Trophoblast cell (in vitro differentiated cells and primary cell): ENCODE results near the gene PDIA5.
A peak's percentile ranks its signal among the peaks of the same experiment; 100 is the strongest.

Experiments
- DNase-seq, 2 donors: peaks; one replicate each; pipeline ENCODE4 v3.0.0-alpha.2; 2016
- H2AFZ ChIP-seq: 2 replicates; pipeline ENCODE4 v1.6.1; 2013; ENCODE audit warnings: low read length, moderate library complexity, mild to moderate bottlenecking; ENCODE audit not compliant: insufficient read depth, poor library complexity
- H2AK5ac ChIP-seq: 2 replicates; pipeline ENCODE4 v1.6.1; 2013; ENCODE audit warnings: mild to moderate bottlenecking, low read length
- H2BK120ac ChIP-seq: 2 replicates; pipeline ENCODE4 v1.6.1; 2013; ENCODE audit warnings: low read length, mild to moderate bottlenecking, moderate library complexity; ENCODE audit not compliant: insufficient read depth, poor library complexity
- H2BK12ac ChIP-seq: 2 replicates; pipeline ENCODE4 v1.6.1; 2013; ENCODE audit warnings: mild to moderate bottlenecking, low read length, moderate library complexity
- H2BK5ac ChIP-seq: 2 replicates; pipeline ENCODE4 v1.6.1; 2013; ENCODE audit warnings: low read length, low read depth, moderate library complexity, mild to moderate bottlenecking; ENCODE audit not compliant: poor library complexity
- H3K14ac ChIP-seq: 2 replicates; pipeline ENCODE4 v1.6.1; 2013; ENCODE audit warnings: mild to moderate bottlenecking, low read length
- H3K18ac ChIP-seq: 2 replicates; pipeline ENCODE4 v1.6.1; 2013; ENCODE audit warnings: mild to moderate bottlenecking, low read length
- H3K23ac ChIP-seq: 2 replicates; pipeline ENCODE4 v1.6.1; 2013; ENCODE audit warnings: low read length
- H3K27ac ChIP-seq: 2 replicates; pipeline ENCODE4 v1.5.1; 2013; ENCODE audit warnings: low read depth, mild to moderate bottlenecking, inconsistent platforms, low read length, moderate library complexity
- H3K27me3 ChIP-seq: 2 replicates; pipeline ENCODE4 v1.6.1; 2013; ENCODE audit warnings: inconsistent platforms, mild to moderate bottlenecking, low read length, moderate library complexity; ENCODE audit not compliant: insufficient read depth
- H3K36me3 ChIP-seq, 2 experiments: 1 replicate in 1 of 2; 2 replicates in 1 of 2; pipeline ENCODE4 v1.6.1; 2013; ENCODE audit warnings: low read length in 2 of 2, mild to moderate bottlenecking in 2 of 2, moderate library complexity in 1 of 2; ENCODE audit not compliant: insufficient read depth in 2 of 2, control insufficient read depth in 1 of 2
- H3K4ac ChIP-seq: 2 replicates; pipeline ENCODE4 v1.6.1; 2013; ENCODE audit warnings: low read depth, mild to moderate bottlenecking, low read length, moderate library complexity
- H3K4me1 ChIP-seq, 2 experiments: 1 replicate in 1 of 2; 2 replicates in 1 of 2; pipeline ENCODE4 v1.6.1; 2013; ENCODE audit warnings: low read length in 2 of 2, mild to moderate bottlenecking in 2 of 2, moderate library complexity in 1 of 2; ENCODE audit not compliant: insufficient read depth in 2 of 2, control insufficient read depth in 1 of 2
- H3K4me2 ChIP-seq: 2 replicates; pipeline ENCODE4 v1.6.1; 2013; ENCODE audit warnings: inconsistent platforms, mild to moderate bottlenecking, low read length, moderate library complexity
- H3K4me3 ChIP-seq: 2 replicates; pipeline ENCODE4 v1.5.1; 2013; ENCODE audit warnings: mild to moderate bottlenecking, low read depth, low read length, inconsistent platforms
- H3K79me1 ChIP-seq: one replicate; pipeline ENCODE4 v1.6.1; 2013; ENCODE audit warnings: low read length
- H3K79me2 ChIP-seq: 2 replicates; pipeline ENCODE4 v1.6.1; 2013; ENCODE audit warnings: low read length, mild to moderate bottlenecking; ENCODE audit not compliant: control insufficient read depth, insufficient read depth, poor library complexity
- H3K9ac ChIP-seq: 2 replicates; pipeline ENCODE4 v1.6.1; 2013; ENCODE audit warnings: mild to moderate bottlenecking, low read length
- H3K9me3 ChIP-seq: 2 replicates; pipeline ENCODE4 v1.6.1; 2013; ENCODE audit warnings: low read depth, mild to moderate bottlenecking, control low read depth, inconsistent platforms, low read length; ENCODE audit not compliant: insufficient read depth
- H4K12ac ChIP-seq: 2 replicates; pipeline ENCODE4 v1.6.1; 2013; ENCODE audit warnings: low read depth, mild to moderate bottlenecking, low read length, moderate library complexity
- H4K8ac ChIP-seq: 2 replicates; pipeline ENCODE4 v1.6.1; 2013; ENCODE audit warnings: low read depth, mild to moderate bottlenecking, low read length, moderate library complexity
- H4K91ac ChIP-seq: one replicate; pipeline ENCODE4 v1.6.1; 2013; ENCODE audit warnings: low read depth, mild to moderate bottlenecking, low read length, moderate library complexity
- WGBS: extraction: QIAGEN DNeasy Blood & Tissue Kit; methylation state at CpG from one replicate; pipeline ENCODE4 v1.1.7; 2013; ENCODE audit warnings: missing lambda C conversion rate; ENCODE audit not compliant: insufficient read length, insufficient coverage; ENCODE audit errors: extremely low coverage; 5-methylcytosine and 5-hydroxymethylcytosine counted together

Gene PDIA5

DNA sequence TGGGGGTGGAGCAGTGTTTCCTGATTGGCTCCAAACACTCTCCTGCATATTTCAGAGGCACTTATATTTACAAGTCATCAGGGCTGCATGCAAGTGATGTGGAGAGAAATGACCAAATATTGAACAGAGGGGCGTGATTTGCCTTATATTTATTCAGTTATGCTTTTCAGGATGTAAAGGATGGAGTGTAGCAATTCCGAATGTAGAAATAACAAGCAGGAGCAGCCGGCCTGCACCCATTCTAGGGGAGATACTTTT lies 19.8 kb upstream of the PDIA5 start:
- H3K79me2 ChIP-seq, result no peaks in the 10 kb centered on the region
- peaks cover 10 to 26% of the 10 kb centered on the region in 2 experiments for H3K4me1 ChIP-seq
- H3K14ac ChIP-seq, result no peak overlapping the region
- no peak overlapping the region for H3K23ac ChIP-seq
- H4K8ac ChIP-seq, result no peak overlapping the region
- H3K9ac ChIP-seq, result no peak overlapping the region
- H3K4ac ChIP-seq, result no peak overlapping the region
- H4K91ac ChIP-seq, result no peak overlapping the region
- DNase-seq, result no peak
- no peak overlapping the region for H3K27ac ChIP-seq
- WGBS, result no CpG with 5 or more reads among the region's 3 CpGs
- peaks cover 5% of the 10 kb centered on the region for H3K79me1 ChIP-seq
- H3K36me3 ChIP-seq, result no peaks in the 10 kb centered on the region
- H2BK12ac ChIP-seq, result no peak overlapping the region
- H3K27me3 ChIP-seq, result no peaks in the 10 kb centered on the region
- no peak overlapping the region for H4K12ac ChIP-seq
- no peak overlapping the region for H2BK120ac ChIP-seq
- no peaks in the 10 kb centered on the region for H3K9me3 ChIP-seq
- H2AFZ ChIP-seq, result no peak overlapping the region
- no peak overlapping the region for H3K4me3 ChIP-seq
- no peak overlapping the region for H2AK5ac ChIP-seq
- H3K4me2 ChIP-seq, result no peak overlapping the region
- H3K18ac ChIP-seq, result no peak overlapping the region
- no peak overlapping the region for H2BK5ac ChIP-seq

GRCh38 chr3:123048480-123049237 lies 18.2 kb upstream of the PDIA5 start:
- no peaks in the 10 kb centered on the region for H3K36me3 ChIP-seq
- no CpG with 5 or more reads among the region's 13 CpGs for WGBS
- no peak overlapping the region for H4K12ac ChIP-seq
- H2BK120ac ChIP-seq, result peak overlapping the region; percentile 1
- H4K91ac ChIP-seq, result peak overlapping the region; percentile 53
- no peak overlapping the region for H3K4me2 ChIP-seq
- H2AK5ac ChIP-seq, result no peak overlapping the region
- no peak overlapping the region for H3K23ac ChIP-seq
- no peak overlapping the region for H3K4ac ChIP-seq
- peaks cover 16 to 32% of the 10 kb centered on the region in 2 experiments for H3K4me1 ChIP-seq
- no peaks in the 10 kb centered on the region for H3K27me3 ChIP-seq
- no peaks in the 10 kb centered on the region for H3K9me3 ChIP-seq
- no peak overlapping the region for H3K4me3 ChIP-seq
- peaks cover 5% of the 10 kb centered on the region for H3K79me1 ChIP-seq
- no peak overlapping the region for H2AFZ ChIP-seq
- no peak overlapping the region for H2BK12ac ChIP-seq
- H3K79me2 ChIP-seq, result no peaks in the 10 kb centered on the region
- H3K14ac ChIP-seq, result peak overlapping the region; percentile 19
- peak in 1 of 2 donors; percentile 40 for DNase-seq
- peak overlapping the region; percentile 50 for H3K27ac ChIP-seq
- H2BK5ac ChIP-seq, result peak overlapping the region; percentile 7
- no peak overlapping the region for H3K18ac ChIP-seq
- no peak overlapping the region for H4K8ac ChIP-seq
- no peak overlapping the region for H3K9ac ChIP-seq

DNA sequence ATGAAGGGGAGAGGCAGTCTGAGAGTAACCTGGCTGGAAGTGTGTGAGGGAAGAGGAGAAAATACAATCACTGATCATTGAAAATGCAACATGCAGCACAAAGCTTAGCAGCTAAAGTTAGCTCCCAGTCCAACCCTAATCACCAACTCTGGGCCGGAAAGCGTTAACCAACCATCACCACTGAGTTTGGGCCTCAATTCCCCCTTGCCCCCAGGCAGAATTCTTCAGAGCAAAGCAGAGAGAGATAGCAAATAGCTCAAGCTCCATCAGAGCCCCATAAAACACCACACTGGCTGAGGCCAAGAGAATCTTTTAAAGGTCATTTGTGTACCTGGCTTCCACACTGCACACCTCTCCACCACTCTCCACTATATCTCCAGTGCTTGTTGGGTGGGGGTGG lies 16.2 kb upstream of the PDIA5 start:
- H2AK5ac ChIP-seq, result no peak overlapping the region
- H3K79me2 ChIP-seq, result no peaks in the 10 kb centered on the region
- H2AFZ ChIP-seq, result no peak overlapping the region
- H4K8ac ChIP-seq, result no peak overlapping the region
- no peak overlapping the region for H3K4me3 ChIP-seq
- no peaks in the 10 kb centered on the region for H3K9me3 ChIP-seq
- H3K4ac ChIP-seq, result no peak overlapping the region
- H3K27me3 ChIP-seq, result no peaks in the 10 kb centered on the region
- H3K23ac ChIP-seq, result no peak overlapping the region
- H3K4me2 ChIP-seq, result no peak overlapping the region
- peak overlapping the region; percentile 10 for H2BK120ac ChIP-seq
- no peaks in the 10 kb centered on the region for H3K36me3 ChIP-seq
- H3K79me1 ChIP-seq, result peaks cover 5% of the 10 kb centered on the region
- peaks cover 16 to 28% of the 10 kb centered on the region in 2 experiments for H3K4me1 ChIP-seq
- H4K91ac ChIP-seq, result peak overlapping the region; percentile 86
- DNase-seq, result no peak
- no peak overlapping the region for H3K9ac ChIP-seq
- H3K27ac ChIP-seq, result no peak overlapping the region
- H3K14ac ChIP-seq, result no peak overlapping the region
- H4K12ac ChIP-seq, result no peak overlapping the region
- no CpG with 5 or more reads among the region's 2 CpGs for WGBS
- H2BK12ac ChIP-seq, result no peak overlapping the region
- H2BK5ac ChIP-seq, result no peak overlapping the region
- H3K18ac ChIP-seq, result no peak overlapping the region

- no peak overlapping the region for H2AK5ac ChIP-seq
- WGBS, result no CpG with 5 or more reads among the region's 2 CpGs
- H4K91ac ChIP-seq, result no peak overlapping the region
- H3K23ac ChIP-seq, result no peak overlapping the region
- no peak overlapping the region for H3K9ac ChIP-seq
- no peak overlapping the region for H3K18ac ChIP-seq
- H3K4me1 ChIP-seq, result peaks cover 14 to 19% of the 10 kb centered on the region in 2 experiments
- no peak overlapping the region for H2BK120ac ChIP-seq
- no peak overlapping the region for H4K8ac ChIP-seq
- no peak overlapping the region for H3K4me2 ChIP-seq
- H3K4me3 ChIP-seq, result no peak overlapping the region
- H2AFZ ChIP-seq, result no peak overlapping the region
- H4K12ac ChIP-seq, result no peak overlapping the region
- no peaks in the 10 kb centered on the region for H3K9me3 ChIP-seq
- no peaks in the 10 kb centered on the region for H3K36me3 ChIP-seq
- no peak overlapping the region for H3K14ac ChIP-seq
- no peak overlapping the region for H3K4ac ChIP-seq
- DNase-seq, result peak; percentile 38 to 53
- H3K27me3 ChIP-seq, result no peaks in the 10 kb centered on the region
- no peak overlapping the region for H3K27ac ChIP-seq
- peaks cover 3% of the 10 kb centered on the region for H3K79me1 ChIP-seq
- no peak overlapping the region for H2BK5ac ChIP-seq
- H3K79me2 ChIP-seq, result no peaks in the 10 kb centered on the region
- H2BK12ac ChIP-seq, result no peak overlapping the region
Observed at GRCh38 chr3:123053107-123053506, 13.7 kb upstream of the PDIA5 start.
